Nucleus accumbens (tissue), 56 donors: ENCODE results near the gene CBX4.
"Not testable (repeated sequence)": the region's sequence is repeated elsewhere in the genome, so short reads cannot be mapped to it uniquely, and the experiment has no call there.

Experiments used
- DNase-seq, 56 donors: peaks; one replicate each; lab custom pipeline; 2025; lab: John Stamatoyannopoulos, UW

CBX4 gene

DNA sequence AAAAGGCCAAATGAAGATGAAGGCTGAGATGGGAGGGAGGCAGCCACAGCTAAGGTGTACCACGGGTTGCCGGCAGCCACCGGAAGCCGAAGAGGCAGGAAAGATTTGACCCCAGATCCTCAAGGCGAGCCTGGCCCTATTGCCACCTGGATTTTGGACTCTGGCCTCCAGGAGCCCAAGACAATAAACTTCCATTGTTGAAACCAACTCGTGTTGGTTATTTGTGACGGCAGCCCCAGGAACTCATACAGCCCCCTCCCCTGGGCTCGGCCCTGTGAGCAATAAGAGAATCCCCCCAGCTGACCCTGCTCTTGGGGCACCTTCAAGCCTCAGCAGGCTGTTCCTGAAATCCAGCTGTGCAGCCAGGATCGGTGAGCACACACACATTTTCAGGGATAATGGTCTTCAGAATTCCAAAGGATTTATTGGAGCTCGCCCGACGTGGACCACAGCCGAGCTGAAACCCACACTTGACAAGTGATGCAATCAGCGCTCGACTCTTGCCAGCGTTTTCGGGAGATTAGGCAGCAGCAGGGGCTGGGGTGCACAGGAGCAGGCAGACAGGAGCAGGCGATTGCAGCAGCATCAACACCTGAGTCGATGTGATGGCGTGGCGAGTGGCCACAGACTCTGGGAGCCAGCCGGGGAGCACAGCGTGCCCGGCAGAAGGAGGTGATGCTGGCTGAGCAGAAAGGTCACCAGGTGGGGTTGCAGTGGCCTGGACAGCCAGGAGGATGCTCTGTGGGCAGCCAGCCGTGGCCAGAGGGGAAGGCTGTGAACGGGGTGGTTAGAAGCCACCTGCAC lies 22.4 kb upstream of the CBX4 start:
- no peak for DNase-seq

DNA sequence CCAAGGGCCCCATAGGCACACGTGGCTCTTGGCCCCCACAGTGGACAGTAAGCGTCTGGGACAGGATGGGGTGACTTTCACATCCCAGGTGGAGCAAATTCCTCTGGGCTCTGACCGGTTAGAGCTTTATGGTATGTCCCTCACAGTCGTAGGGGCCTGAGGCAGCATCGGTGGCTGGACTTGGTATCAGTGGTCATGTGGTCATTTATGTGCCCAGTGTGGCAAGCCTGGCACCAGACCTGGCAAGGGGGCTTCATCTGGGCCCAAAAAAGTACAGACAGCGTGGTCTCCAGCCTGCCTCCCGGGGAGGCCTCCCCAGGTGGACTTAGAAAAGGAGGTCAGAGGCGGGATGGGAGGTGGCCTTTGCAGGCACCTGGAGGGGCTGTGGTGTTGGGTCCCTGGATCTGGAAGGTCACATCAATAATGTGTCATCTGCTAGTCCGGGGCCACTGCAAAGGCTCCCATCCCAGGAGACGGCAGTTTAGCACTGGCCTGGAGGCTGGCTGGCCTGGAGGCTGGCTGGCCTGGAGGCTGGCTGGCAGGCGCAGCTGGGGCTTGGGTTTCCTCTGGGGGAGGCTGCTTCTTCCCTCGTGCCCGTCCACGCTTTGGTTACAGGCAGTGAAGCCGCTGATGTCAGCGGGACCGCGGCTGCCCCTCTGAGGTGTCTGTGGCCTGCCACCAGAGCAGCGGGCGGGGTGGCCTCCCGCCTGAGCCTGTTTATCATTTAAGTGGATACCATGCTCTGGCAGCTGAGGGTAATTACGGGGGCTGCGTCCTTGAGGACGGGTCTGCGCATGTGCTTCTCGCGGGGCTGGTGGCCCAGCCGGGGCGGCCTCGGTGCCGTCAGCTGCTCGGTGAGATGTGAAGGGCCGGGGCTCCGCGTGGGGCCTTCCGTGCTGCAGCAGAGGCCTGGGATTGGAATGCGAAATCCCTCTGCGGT lies 20.7 kb upstream of the CBX4 start:
- DNase-seq = no peak

DNA sequence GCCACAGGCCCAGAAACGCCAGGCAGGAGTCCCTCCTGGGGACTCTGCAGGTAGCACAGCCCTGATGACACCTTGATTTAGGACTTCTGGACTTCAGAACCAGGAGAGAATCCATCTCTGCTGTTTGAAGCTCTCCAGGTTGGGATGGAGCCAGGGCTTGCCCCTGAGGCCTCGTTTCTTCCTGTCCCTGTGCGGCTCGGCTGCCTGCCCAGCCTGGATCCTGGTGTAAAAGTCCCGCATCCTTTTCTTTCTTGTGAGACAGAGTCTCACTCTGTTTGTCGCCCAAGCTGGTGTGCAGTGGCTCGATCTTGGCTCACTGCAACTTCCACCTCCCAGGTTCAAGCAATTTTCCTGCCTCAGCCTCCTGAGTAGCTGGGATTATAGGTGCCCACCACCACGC lies 17.9 kb upstream of the CBX4 start:
- no peak for DNase-seq

DNA sequence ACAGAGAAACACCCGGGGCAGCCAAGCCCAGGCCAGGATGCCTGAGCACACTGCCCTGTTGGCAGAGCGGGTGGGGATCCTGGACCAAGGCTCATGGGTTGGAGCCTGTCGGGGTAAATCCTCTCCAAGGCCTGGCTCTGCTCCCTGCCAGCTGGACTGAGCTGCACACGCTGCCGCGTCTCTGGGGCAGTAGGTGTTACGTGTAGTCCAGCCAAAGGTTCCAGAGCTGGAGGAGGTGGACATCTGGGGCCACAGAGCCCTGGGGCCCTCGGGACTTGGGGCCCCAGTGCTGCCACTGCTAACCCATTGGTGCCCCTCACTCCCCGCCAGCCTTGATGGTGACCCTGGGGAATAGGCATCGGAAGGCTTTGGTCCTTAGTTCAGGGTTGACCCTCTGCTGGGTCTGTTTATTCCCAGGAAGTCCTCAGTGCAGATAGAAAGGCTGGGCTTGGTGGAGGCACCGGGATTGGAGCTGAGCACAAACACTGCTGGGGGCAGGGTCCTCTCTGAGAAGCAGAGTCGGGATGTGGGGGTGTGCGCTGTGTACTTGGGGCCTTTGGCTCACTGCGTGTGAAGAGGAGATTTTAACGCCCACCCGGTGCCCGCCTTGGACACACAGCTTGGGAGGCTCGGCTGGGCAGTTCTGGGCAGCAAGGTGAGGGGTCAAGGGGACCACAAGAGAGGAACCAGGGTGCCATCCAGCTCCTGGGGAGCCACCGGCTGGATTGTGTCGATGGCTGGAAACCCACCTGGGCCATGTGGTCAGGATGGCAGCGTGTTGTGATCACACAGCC lies 16.3 kb upstream of the CBX4 start:
- DNase-seq = peak in 3 of 56 donors; percentile 8 to 25 (median 23)

DNA sequence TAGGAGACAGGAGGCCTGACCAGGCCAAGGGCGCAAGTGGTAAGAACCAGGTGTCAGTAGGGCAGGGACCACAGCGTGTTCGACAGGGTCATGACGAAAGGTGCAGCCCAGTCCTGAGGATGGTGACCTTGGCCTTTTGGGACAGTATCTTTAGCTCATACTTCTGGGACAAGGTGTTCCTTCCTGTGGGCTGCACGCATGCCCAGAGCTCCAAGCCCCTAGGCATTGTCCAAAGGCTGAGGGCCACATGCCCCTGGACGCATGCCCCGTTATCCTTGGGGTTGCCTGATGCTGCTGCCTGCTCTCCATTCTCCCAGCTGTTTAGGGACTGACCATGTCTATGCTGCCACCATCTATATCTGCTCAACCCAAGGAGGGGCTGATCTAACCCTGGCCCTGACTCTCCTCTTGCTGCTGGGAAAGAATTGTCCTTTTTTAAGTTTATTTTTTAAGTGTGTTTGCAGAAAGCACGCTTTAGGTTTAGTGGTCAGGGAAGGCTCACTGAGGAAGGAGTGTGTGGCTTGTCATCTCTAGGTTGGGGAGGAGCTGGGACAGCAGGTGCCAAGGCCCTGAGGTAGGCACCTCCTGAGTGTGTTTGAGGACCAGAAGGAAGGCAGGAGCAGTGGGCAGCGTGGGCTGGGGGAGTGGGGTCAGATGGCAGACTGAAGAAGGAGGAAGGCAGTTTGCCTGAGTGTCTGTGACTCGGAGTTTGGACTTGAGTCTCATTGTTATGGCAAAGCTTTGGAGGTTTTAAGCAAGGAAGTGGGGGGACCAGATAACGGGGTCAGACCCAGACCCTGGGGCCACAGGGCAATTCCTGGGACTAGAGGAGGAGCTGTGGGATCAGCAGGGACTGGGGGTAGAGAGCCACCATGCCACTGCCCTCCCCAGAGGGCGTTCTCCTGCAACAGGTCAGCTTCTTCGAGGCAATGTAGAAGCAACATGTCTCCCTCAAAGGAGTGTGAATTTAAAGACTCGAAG lies 15.1 kb upstream of the CBX4 start:
- DNase-seq = no peak

DNA sequence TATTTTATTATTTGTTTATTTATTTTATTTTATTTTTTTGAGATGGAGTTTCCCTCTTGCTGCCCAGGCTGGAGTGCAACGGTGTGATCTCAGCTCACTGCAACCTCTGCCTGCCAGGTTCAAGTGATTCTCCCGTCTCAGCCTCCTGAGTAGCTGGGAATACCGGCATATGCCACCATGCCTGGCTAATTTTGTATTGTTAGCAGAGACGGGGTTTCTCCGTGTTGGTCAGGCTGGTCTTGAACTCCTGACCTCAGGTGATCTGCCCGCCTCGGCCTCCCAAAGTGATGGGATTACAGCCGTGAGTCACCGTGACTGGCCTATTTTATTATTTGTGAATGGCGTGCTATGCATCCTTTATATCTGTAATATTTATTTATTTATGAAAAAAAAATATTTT lies 13.9 kb upstream of the CBX4 start:
- DNase-seq = not testable (repeated sequence)

DNA sequence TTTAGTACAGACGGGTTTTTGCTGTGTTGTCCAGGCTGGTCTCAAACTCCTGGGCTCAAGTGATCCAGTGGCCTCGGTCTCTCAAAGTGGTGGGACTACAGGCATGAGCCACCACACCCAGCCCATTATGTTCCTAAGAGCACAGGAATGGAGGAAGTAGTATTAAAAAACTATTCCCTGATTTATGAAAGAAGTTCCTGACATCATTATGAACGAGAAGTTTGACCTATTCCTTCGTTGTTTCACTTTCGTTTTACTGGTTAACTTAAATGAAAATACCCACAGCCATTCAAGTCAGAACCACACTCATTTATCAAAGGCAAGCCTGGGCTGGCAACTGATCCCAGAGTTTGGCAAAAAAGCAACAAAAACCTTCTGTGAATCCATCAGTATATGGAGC lies 13.5 kb upstream of the CBX4 start:
- DNase-seq = no peak

DNA sequence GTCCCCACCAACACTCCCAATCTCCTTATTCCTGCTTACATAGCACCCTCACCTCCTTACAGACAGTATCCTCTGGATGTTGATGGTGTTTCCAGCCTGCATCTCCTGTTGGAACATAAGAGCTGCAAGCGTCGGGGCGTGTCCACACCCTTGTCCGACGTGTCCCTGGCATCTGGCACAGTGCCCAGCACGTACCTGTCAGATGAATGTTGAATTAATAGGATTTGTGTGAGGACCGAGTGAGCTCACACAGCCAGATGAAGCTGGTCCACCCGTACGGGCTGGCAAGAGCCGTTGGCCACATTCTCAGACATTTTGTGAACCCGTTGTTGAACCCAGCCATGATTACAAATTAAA lies 12.2 kb upstream of the CBX4 start:
- DNase-seq = no peak

DNA sequence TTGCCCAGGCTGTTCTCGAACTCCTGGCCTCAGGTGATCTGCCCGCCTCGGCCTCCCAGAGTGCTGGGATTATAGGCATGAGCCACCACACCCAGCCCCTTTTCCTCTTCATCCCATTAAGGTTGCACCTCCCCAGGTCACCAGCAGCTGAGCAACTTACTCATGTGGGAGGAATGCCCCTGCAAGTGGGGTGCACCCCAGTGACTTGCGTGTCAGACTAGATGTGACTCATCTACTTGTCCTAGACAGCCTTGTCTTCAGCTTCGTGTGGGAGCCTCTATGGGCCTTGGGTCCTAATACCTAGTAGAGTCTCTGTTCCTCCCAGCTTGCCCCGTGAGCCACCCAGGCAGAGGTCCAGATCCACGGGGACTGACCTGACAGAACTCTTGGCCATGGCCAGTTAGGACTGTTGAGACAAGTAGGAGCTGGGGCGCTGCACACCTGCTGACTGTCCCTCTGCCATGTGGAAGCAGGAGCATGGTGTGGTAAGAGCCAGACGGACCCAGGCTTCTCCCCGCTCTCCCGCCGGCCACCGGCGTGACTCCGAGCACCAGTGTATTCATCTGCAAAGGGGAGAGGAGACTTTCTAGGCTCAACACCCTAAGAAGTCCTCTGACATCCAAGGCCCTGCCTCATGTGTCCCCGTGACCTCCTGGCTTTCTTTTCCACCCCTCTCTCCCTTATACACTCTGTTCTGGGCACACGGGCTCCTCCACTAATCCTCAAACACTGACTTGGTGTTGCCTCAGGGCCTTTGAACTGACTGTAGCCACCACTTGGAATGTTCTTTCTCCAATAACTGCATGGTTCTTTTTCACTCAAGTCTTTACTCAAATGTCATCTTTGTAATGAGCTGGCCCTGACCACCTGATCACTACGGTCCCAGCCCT lies 11.6 kb upstream of the CBX4 start:
- DNase-seq = no peak

DNA sequence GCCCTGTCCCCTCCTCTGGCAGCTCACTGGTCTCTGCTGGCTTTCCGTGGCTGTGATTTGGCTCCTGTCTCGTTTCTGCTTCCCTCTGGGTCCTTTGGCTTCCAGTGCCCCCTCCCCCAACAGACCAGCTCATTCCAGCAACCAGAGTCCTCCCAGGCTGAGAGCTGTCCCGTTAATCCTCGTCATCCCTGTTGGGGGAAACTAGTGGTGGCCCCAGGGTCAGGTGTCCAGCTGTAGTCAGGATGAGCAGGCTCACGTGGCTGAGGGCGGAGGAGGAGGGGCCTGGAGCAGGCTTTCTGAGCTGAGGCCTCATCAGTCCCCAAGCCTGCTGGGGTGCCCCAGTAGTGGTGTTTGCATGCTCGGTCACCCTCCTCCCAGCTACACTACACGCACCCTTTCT lies 10.7 kb upstream of the CBX4 start:
- no peak for DNase-seq

DNA sequence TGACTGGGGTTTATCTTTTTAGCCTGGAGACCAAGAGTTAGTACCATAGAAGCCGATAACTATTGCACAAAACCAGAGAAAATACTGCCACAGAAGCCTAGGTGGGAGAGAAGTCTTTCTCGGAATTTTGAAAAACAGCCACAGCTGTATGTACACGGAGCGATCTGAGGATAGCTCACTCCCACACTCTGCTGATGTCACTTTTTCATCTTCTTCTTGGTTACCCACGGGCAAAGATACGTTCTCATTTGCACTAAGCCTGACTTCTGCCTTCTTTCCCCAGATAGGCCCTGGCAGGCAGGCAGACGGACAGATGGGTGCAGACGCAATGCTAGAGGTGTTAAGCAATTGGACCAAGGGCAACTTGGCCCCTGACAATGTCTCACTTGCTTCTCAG lies 9.1 kb upstream of the CBX4 start:
- DNase-seq = no peak

DNA sequence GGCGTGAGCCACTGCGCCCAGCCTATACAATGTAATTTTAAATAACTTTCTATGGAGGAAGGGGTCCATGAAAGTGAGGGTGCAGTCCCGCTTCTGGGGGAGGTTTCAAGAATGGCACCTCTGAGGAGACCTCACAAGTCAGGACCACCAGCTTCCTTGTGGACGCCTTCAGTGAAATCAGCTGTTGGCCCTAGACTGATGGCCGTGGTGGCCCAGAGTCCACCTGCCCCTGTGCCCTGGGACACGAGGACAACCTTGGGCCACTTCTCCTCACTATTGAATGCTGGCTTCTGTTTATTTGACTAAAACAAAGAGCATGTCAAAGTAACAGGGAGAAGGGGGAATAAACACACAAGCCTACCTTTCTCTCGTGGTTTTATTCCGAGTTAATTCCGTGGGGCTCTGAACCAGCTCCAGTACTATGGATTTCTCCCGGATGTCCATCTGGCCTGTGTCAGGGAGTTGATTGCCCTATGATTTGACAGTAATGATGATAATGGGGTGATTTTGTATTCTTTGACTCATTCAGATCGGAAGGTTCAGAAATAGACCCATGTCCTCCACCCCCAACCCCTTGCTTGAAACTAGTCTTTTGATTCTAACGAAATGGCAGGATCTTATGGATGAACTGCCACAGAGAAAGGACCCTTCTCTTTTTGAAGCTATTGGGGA lies 8.6 kb upstream of the CBX4 start:
- DNase-seq = no peak

DNA sequence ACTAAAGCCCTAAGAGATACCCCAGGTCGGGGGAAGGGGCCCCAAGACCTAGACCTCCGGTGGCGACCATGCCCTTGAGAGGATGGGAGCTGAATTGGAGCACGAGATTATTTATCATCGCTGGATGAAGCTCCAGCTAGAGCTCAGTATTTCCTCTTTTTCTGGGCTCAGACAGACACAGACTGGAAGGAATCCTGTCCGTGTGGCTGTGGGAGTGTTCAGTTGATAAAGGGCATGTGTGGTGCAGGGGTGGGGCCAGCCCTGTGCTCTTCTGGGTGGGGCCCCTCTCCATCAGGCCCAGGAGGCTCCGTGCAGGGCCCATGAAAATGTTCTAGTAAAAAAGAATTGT lies 6.3 kb upstream of the CBX4 start:
- DNase-seq = no peak

DNA sequence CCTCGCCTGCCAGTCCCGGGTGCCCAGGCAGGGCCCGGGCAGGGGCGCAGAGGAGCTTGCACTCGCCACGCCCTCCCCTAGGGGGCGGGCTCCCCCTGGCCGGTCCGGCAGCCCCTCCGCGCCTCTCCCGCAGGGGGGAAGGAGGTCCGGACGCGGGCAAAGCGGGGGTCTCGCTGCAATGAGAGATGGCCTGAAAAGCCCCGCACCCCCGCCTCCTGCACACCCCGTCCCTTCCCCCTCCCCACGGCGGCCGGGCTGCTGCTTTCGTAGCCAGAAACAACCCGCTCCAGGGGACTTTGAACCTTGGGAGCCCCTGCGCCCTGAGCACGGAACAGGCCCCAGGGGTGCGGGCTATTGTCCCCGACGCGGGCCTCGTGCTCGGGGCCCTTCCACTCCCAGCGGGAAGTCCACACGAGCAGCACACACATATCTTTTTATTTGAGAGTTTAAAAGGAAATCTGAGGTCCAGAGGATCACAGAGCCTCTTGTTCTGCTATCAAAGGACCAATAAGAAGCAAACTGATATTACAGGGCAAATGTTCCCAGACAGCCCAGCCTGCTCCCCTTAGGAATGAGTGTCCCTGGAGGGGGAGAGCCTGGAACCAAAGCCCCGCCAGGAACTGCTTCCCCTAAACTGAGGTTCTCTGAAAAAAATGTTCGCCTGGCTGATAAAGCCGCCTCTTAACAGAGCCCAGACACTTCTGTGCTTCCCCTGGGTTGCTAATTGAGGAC lies 5.8 kb upstream of the CBX4 start:
- DNase-seq = peak in 19 of 56 donors; percentile 13 to 68 (median 23)

DNA sequence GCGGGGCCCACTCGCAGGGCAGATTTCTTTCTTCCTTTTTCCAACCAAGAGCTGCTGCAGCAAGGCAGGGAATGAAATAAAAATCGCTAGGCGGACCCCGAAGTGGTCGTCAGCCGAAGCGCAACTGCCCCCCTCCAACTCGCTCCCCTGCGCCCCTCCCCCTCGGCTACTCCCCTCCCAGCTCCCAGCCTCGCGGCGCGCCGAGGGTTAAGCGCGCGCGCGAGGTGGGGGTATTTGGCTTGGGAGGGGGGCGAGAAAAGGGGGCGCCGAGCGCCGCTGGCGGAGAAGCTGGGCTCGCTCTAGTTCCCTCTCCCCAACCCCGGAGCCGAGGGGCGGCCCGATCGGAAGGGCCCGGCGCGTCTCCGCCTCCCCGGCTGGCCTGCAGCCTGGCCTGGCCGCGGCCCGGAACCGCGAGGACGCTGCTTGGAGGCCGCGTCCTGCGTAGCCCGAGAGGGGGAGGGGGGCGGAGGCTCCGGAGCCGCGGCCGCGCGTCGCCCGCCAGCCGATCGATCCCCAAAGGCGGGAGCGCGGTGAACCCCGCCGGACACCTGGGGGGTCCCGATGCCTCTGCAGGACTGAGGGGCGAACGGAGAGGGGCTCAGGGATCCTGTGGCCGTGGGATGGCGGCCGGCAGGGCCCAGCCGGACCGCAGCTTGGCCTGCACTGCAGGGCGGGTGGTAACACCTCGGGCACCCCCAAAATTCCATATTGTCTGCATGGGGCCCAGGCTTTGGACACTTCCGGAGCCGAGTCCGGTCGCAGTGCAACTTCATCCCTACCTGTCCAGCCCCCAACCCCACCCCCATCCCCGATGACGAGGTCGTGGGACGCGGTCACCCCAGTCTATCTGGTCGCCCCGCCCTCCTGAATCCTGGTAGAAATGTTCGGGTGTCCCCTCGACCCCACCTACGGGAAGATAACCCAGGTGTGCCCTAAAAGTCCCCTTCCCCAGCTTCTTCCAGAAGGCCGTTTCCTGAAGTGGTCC lies 4.9 kb upstream of the CBX4 start:
- DNase-seq = peak in 26 of 56 donors; percentile 5 to 62 (median 38)

DNA sequence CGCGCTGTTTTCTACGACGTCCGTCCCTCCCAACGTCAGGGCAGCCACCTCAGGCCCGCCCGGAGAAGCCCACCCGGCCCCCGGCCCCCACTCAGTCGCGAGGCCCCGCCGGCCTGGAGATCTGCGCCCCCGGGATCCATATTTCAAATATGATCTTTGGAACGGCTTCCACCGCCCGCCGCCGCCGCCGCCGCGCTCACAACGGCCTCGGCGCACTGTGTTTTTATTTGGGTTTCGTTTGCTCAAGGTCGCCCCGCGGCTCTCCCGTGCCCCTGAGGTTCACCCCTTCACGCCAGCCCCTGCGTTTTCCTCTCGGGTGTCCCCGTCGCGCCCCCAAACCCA lies 4.2 kb upstream of the CBX4 start:
- DNase-seq = peak in 1 of 56 donors; percentile 52
